Erythroblast (primary cell): ENCODE data around the gene PTAFR.

Experiments used
- DNase-seq, 2 experiments: peaks; one replicate each; lab custom pipeline; 2025; lab: John Stamatoyannopoulos, UW
- GATA1 ChIP-seq: IDR thresholded peaks from 2 replicates; pipeline ENCODE4 v1.6.1; 2011; ENCODE audit warnings: low read depth, mild to moderate bottlenecking, control low read depth, low read length, moderate library complexity
- POLR2A ChIP-seq: IDR thresholded peaks from 2 replicates; pipeline ENCODE4 v1.6.1; 2011; ENCODE audit warnings: mild to moderate bottlenecking, low read length

Gene PTAFR

GRCh38 chr1:28111157-28111556, 65.3 kb downstream of the PTAFR start:
- TF ChIP-seq POLR2A (no peak), GATA1 (no peak)
- DNase-seq = no peak

- no peak for DNase-seq
- TF ChIP-seq GATA1 (no peak), POLR2A (no peak)
Measured at GRCh38 chr1:28110555-28110954, 65.9 kb downstream of the PTAFR start.

GRCh38 chr1:28109639-28110038, 66.9 kb downstream of the PTAFR start:
- TF ChIP-seq POLR2A = no peak
- TF ChIP-seq GATA1 = no peak
- no peak for DNase-seq

- TF ChIP-seq POLR2A (no peak), GATA1 (no peak)
Measured at GRCh38 chr1:28108001-28108400, 68.5 kb downstream of the PTAFR start.

GRCh38 chr1:28104866-28105467, 71.5 kb downstream of the PTAFR start:
- DNase-seq = no peak
- TF ChIP-seq GATA1 = no peak

More at GRCh38 chr1:28108001-28108400, 68.5 kb downstream of the PTAFR start:
- no peak for DNase-seq

- DNase-seq = no peak
- TF ChIP-seq POLR2A (no peak), GATA1 (no peak)
Measured at GRCh38 chr1:28102189-28102588, 74.3 kb downstream of the PTAFR start.

- no peak for TF ChIP-seq GATA1
- TF ChIP-seq POLR2A = no peak
- DNase-seq = no peak
Measured at GRCh38 chr1:28099050-28099769, 77.3 kb downstream of the PTAFR start.
